HG03103 (cell line): ENCODE results near the gene C11orf68.

Experiments used
- ATAC-seq: cut with Tn5 transposase; IDR thresholded peaks from one replicate; pipeline ENCODE4 v1.9.1; 2021; ENCODE audit warnings: low read depth; ENCODE audit not compliant: unreplicated experiment

Gene C11orf68

DNA sequence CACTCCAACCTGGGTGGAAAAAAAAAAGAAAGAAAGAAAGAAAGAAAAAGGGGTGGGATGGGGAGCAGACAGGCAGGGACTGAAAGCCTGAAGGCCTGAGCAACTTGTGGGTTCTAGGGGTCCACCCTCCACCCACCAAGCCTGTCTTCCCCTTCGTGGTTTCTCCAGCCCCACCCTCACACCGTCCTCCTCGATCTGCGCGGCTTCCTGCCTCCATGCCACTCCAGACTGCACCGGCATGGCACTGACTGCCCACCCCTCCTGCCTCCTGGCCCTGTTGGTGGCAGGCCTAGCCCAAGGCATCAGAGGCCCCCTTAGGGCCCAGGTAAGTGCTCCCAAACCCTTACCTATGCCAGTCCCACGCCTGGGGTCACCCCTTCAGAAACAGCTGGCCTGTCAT lies 39.2 kb downstream of the C11orf68 start, which contains the start of gene CTSW:
CTSW (plus strand) TSS at position 221 of the 400 bp plus-strand sequence; CDS start at position 239, 18 bp downstream.
- no peak for ATAC-seq

DNA sequence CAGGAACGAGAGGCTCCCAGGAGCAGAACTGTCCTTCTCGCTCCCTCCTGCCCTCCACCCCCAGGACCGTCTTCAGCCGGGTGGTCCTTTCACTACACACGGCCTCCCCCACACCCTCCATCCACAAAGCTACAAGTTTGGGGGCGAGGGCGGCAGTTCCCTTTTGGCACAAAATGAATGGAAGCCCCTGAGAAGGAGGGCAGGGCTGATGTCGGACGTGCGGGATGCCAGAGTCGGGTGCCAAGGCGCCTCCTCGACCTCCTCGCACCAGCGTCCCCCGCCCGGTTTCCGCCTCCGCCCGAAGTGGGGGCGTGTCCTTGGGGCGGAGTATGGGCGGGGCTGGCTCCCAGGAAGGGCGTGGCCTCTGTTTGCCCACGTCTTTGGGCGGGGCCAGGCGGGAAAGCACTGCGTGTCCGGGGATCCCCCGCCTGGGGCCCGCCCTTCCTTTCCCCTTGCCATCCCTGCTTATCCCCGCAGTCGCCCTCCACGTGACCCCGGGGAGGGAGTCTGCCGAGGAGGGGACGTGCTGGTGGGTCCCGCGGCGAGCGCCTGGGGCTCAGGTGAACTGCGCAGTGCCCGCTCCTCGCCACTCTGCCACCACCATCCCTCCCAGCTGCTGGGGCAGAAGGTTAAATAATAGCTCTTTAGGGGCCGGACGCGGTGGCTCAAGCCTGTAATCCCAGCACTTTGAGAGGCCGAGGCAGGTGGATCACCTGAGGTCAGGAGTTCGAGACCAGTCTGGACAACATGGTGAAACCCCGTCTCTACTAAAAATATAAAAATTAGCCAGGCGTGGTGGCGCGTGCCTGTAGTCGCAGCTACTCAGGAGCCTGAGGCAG lies 45.3 kb downstream of the C11orf68 start:
- no peak for ATAC-seq

GRCh38 chr11:65872586-65873317 lies 46.1 kb downstream of the C11orf68 start, which contains the start of gene EFEMP2:
Gene EFEMP2 (minus strand): TSS chr11:65872800. CDS start chr11:65872354, 446 bp downstream.
- no peak for ATAC-seq

GRCh38 chr11:65871811-65872548 lies 46.9 kb downstream of the C11orf68 start:
- ATAC-seq, result no peak

DNA sequence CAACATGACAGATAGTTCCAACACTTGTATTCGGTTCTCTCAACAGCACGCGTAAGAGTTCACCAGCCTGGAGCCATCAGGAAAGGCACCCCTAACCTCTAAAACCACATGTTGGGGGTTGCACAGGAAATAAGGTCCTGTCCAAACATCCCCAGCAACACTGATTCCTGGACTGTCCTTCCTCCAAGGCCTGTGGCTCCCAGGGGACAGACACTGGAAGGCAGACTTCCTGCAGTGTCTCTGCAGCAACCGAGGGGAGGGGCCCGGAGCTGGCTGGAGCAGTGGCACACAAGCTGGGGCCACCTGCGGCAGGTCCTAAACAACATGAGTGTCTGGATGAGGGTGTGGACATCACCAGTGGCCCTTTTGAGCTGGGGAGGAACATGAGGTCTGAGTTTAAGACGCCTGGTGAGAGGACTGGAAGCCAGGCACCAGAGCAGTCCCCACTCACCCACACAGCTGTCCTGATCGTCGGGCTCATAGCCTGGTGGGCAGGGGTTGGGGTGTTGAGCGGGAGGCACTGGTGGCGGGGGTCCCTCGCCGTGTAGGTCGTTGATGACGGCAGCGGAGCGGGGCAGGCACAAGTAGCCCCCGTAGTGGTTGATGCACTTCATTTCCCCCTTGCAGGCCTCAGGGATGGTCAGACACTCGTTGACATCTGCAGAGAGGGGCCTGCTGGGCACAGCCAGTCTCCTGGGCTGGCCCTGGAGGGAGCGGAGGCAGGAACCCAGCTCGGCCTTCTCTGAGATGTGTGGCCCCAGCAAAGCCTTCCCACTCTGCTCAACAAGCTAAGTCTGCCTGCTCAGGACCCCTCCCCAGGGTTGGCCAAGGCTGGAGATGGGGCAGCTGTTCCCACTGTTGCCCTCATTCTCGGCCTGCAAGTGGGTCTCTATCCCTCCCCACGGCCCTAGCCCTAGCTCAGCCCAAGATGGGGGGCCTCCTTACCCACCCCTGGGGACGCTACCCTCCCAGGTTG lies 47.9 kb downstream of the C11orf68 start:
- ATAC-seq, result no peak

GRCh38 chr11:65870307-65870658 lies 48.6 kb downstream of the C11orf68 start:
- ATAC-seq, result no peak

- no peak for ATAC-seq
Observed at GRCh38 chr11:65869643-65870306, 49.1 kb downstream of the C11orf68 start.

DNA sequence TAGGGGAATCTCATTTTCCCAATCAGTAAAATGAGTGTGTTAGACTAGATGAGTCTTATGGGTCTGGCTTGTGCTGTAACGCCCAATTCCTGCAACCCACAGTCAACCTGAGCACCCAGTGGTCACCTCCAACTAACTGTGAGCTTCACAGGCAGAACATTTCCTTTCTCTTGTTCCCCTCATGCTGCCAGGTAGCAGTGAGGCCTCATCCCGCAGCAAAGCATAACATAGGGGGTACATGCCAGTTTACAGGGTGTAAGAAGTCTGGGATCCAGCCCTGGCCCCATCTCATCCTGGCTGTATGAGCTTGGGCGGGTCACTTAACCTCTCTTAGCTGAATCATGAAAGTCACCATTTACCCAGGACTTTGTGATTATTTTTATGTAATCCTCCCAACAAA lies 50.0 kb downstream of the C11orf68 start:
- ATAC-seq, result no peak

- ATAC-seq, result no peak
Observed at GRCh38 chr11:65868076-65868667, 50.7 kb downstream of the C11orf68 start.

DNA sequence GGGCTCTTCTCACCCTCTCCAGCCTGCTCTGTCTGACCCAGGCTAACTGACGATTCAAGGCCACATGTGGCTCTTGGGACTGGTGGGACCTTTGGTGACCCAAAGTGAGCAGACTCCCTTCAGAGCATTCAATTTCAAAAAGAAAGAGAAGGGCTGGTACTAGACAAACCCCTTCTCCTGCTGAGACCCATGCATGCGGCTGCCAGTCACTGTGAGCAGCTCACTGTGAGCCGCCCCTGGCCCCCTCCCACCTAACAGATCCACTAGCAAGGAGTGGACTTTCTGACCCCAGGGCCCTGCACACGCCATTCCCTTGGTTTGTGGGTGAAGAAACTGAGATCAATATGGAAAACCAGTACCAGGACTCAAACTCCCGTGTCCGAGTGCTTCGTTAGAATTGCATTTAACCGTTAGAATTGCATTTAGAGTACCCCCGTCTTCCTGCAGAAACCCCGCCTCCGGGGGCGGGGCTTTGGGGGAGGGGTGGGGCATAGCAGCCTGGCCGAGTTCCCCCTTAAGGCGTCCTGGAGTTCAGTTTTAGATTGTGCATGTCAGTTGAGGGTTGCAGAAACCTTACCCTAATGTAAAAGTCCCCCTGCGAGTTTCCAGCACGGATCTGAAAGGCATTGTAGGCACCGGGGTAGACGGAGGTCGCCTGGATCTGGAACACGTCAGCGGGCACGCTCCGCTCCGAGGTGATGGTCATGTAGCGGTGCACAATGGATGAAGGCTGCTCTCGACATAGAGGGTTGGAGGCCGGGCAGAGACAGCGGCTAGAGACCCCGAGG lies 51.4 kb downstream of the C11orf68 start:
- no peak for ATAC-seq
